Astrocyte (in vitro differentiated cells and primary cell): ENCODE results near the gene DYNLT2B.

Experiments
- EZH2 ChIP-seq: IDR thresholded peaks from 2 replicates; pipeline ENCODE4 v1.6.1; 2012; ENCODE audit warnings: mild to moderate bottlenecking, low read length, inconsistent platforms; ENCODE audit not compliant: insufficient read depth
- TF ChIP-seq, protein P1 (sequence below): IDR thresholded peaks from 2 replicates; pipeline ENCODE4 v1.5.1; 2011; ENCODE audit warnings: low read depth, mild to moderate bottlenecking, inconsistent platforms, low read length, moderate library complexity; ENCODE audit not compliant: insufficient read depth

DNA sequence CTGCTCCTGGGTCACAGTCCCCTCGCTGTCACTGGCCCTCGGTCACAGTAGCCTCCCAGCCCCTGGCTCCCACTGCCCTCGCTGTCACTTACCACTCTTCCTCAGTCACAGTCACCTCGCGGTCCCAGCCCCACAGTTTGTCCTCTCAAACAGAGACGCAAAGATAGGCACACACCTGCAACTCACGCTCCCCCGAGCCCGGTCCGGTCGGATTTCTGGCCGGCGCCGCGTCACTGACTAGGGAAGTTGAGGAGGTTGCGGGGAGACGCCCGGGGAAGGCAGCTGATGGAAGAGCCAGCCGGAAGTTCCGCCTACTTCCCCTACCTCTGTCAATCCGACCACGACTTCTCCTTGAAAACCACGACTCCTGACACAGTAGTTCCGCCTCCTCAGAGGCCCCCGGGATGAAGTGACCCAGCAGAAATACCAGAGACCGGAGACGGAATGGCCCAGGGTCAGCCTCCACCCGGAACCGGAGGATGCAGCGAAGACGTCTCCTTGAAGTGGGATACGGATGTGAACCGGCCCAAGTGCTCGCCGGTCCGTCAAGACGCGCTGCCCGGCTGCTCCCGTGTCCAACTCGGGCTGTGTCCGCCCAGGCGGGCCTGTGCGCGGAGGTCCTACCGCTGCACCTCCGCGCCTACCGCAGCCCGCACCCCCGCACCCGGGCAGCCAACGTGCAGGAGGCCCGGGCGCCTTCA lies 30.4 kb downstream of the DYNLT2B start, which contains the start of gene PCYT1A:
- TF ChIP-seq, protein P1, sequence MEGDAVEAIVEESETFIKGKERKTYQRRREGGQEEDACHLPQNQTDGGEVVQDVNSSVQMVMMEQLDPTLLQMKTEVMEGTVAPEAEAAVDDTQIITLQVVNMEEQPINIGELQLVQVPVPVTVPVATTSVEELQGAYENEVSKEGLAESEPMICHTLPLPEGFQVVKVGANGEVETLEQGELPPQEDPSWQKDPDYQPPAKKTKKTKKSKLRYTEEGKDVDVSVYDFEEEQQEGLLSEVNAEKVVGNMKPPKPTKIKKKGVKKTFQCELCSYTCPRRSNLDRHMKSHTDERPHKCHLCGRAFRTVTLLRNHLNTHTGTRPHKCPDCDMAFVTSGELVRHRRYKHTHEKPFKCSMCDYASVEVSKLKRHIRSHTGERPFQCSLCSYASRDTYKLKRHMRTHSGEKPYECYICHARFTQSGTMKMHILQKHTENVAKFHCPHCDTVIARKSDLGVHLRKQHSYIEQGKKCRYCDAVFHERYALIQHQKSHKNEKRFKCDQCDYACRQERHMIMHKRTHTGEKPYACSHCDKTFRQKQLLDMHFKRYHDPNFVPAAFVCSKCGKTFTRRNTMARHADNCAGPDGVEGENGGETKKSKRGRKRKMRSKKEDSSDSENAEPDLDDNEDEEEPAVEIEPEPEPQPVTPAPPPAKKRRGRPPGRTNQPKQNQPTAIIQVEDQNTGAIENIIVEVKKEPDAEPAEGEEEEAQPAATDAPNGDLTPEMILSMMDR = no peak
- no peak for TF ChIP-seq EZH2
